Measurements from ENCODE around the gene SRBD1.

Gene SRBD1

GRCh38 chr2:45568935-45569334 is 42.1 kb downstream of the SRBD1 start:
- peaks cover 16% of the 10 kb centered on the region for H3K36me3 ChIP-seq (ENCODE audit: control insufficient read depth, insufficient read depth, low read length, severe bottlenecking)
- no peak overlapping the region for H3K9ac ChIP-seq (ENCODE audit: low read length)
- DNase-seq (ENCODE audit: low read depth) = no peak
- H3K9me3 ChIP-seq (ENCODE audit: control insufficient read depth, low read length) = no peaks in the 10 kb centered on the region
- H3K4me1 ChIP-seq (ENCODE audit: control insufficient read depth, insufficient read depth, low read length) = peaks cover 8% of the 10 kb centered on the region
- H3K4me3 ChIP-seq (ENCODE audit: low read length) = no peak overlapping the region
- no peaks in the 10 kb centered on the region for H3K27me3 ChIP-seq (replicated peaks; ENCODE audit: control insufficient read depth, insufficient read depth, low read length)

GRCh38 chr2:45567974-45568789 is 42.9 kb downstream of the SRBD1 start:
- Histone ChIP-seq H3K4me1 (ENCODE audit: control insufficient read depth, insufficient read depth, low read length) (peaks cover 8% of the 10 kb centered on the region), H3K9ac (ENCODE audit: low read length) (no peak overlapping the region), H3K36me3 (ENCODE audit: control insufficient read depth, insufficient read depth, low read length, severe bottlenecking) (peaks cover 10% of the 10 kb centered on the region), H3K9me3 (ENCODE audit: control insufficient read depth, low read length) (no peaks in the 10 kb centered on the region), H3K27me3 (replicated peaks; ENCODE audit: control insufficient read depth, insufficient read depth, low read length) (no peaks in the 10 kb centered on the region), H3K4me3 (ENCODE audit: low read length) (no peak overlapping the region)
- DNase-seq (ENCODE audit: low read depth) = no peak

GRCh38 chr2:45567288-45567963 is 43.6 kb downstream of the SRBD1 start:
- Histone ChIP-seq H3K27me3 (replicated peaks; ENCODE audit: control insufficient read depth, insufficient read depth, low read length) (no peaks in the 10 kb centered on the region), H3K4me3 (ENCODE audit: low read length) (no peak overlapping the region), H3K4me1 (ENCODE audit: control insufficient read depth, insufficient read depth, low read length) (peaks cover 8% of the 10 kb centered on the region), H3K36me3 (ENCODE audit: control insufficient read depth, insufficient read depth, low read length, severe bottlenecking) (peaks cover 4% of the 10 kb centered on the region), H3K9me3 (ENCODE audit: control insufficient read depth, low read length) (no peaks in the 10 kb centered on the region), H3K9ac (ENCODE audit: low read length) (no peak overlapping the region)
- no peak for DNase-seq (ENCODE audit: low read depth)

GRCh38 chr2:45559436-45559835 is 51.6 kb downstream of the SRBD1 start:
- Histone ChIP-seq H3K4me3 (ENCODE audit: low read length) (no peak overlapping the region), H3K36me3 (ENCODE audit: control insufficient read depth, insufficient read depth, low read length, severe bottlenecking) (no peaks in the 10 kb centered on the region), H3K9me3 (ENCODE audit: control insufficient read depth, low read length) (no peaks in the 10 kb centered on the region), H3K4me1 (ENCODE audit: control insufficient read depth, insufficient read depth, low read length) (peaks cover 7% of the 10 kb centered on the region), H3K9ac (ENCODE audit: low read length) (no peak overlapping the region), H3K27me3 (replicated peaks; ENCODE audit: control insufficient read depth, insufficient read depth, low read length) (no peaks in the 10 kb centered on the region)
- DNase-seq (ENCODE audit: low read depth) = no peak

- Histone ChIP-seq H3K36me3 (ENCODE audit: control insufficient read depth, insufficient read depth, low read length, severe bottlenecking) (peaks cover 7% of the 10 kb centered on the region), H3K9ac (ENCODE audit: low read length) (no peak overlapping the region), H3K4me3 (ENCODE audit: low read length) (peak overlapping the region; percentile 11), H3K4me1 (ENCODE audit: control insufficient read depth, insufficient read depth, low read length) (peaks cover 11% of the 10 kb centered on the region), H3K27me3 (replicated peaks; ENCODE audit: control insufficient read depth, insufficient read depth, low read length) (no peaks in the 10 kb centered on the region), H3K9me3 (ENCODE audit: control insufficient read depth, low read length) (no peaks in the 10 kb centered on the region)
- DNase-seq (ENCODE audit: low read depth) = peak; percentile 13
Observed at GRCh38 chr2:45554742-45555140, 56.3 kb downstream of the SRBD1 start.

GRCh38 chr2:45554073-45554741 is 56.9 kb downstream of the SRBD1 start:
- peak; percentile 46 for DNase-seq (ENCODE audit: low read depth)
- peaks cover 7% of the 10 kb centered on the region for H3K36me3 ChIP-seq (ENCODE audit: control insufficient read depth, insufficient read depth, low read length, severe bottlenecking)
- H3K4me3 ChIP-seq (ENCODE audit: low read length) = peak overlapping the region; percentile 11
- H3K9me3 ChIP-seq (ENCODE audit: control insufficient read depth, low read length) = no peaks in the 10 kb centered on the region
- H3K9ac ChIP-seq (ENCODE audit: low read length) = no peak overlapping the region
- peaks cover 11% of the 10 kb centered on the region for H3K4me1 ChIP-seq (ENCODE audit: control insufficient read depth, insufficient read depth, low read length)
- no peaks in the 10 kb centered on the region for H3K27me3 ChIP-seq (replicated peaks; ENCODE audit: control insufficient read depth, insufficient read depth, low read length)

GRCh38 chr2:45551862-45552261 is 59.2 kb downstream of the SRBD1 start:
- no peak overlapping the region for H3K9ac ChIP-seq (ENCODE audit: low read length)
- DNase-seq (ENCODE audit: low read depth) = no peak
- peaks cover 8% of the 10 kb centered on the region for H3K36me3 ChIP-seq (ENCODE audit: control insufficient read depth, insufficient read depth, low read length, severe bottlenecking)
- peaks cover 11% of the 10 kb centered on the region for H3K4me1 ChIP-seq (ENCODE audit: control insufficient read depth, insufficient read depth, low read length)
- H3K9me3 ChIP-seq (ENCODE audit: control insufficient read depth, low read length) = no peaks in the 10 kb centered on the region
- H3K4me3 ChIP-seq (ENCODE audit: low read length) = no peak overlapping the region
- no peaks in the 10 kb centered on the region for H3K27me3 ChIP-seq (replicated peaks; ENCODE audit: control insufficient read depth, insufficient read depth, low read length)

- no peaks in the 10 kb centered on the region for H3K4me1 ChIP-seq (ENCODE audit: control insufficient read depth, insufficient read depth, low read length)
- DNase-seq (ENCODE audit: low read depth) = no peak
- no peaks in the 10 kb centered on the region for H3K27me3 ChIP-seq (replicated peaks; ENCODE audit: control insufficient read depth, insufficient read depth, low read length)
- H3K9me3 ChIP-seq (ENCODE audit: control insufficient read depth, low read length) = peaks cover 9% of the 10 kb centered on the region
- no peak overlapping the region for H3K4me3 ChIP-seq (ENCODE audit: low read length)
- H3K9ac ChIP-seq (ENCODE audit: low read length) = no peak overlapping the region
- H3K36me3 ChIP-seq (ENCODE audit: control insufficient read depth, insufficient read depth, low read length, severe bottlenecking) = peaks cover 44% of the 10 kb centered on the region
Observed at GRCh38 chr2:45545943-45546342, 65.1 kb downstream of the SRBD1 start.

- no peak overlapping the region for H3K4me3 ChIP-seq (ENCODE audit: low read length)
- H3K4me1 ChIP-seq (ENCODE audit: control insufficient read depth, insufficient read depth, low read length) = no peaks in the 10 kb centered on the region
- peaks cover 49% of the 10 kb centered on the region for H3K36me3 ChIP-seq (ENCODE audit: control insufficient read depth, insufficient read depth, low read length, severe bottlenecking)
- no peak overlapping the region for H3K9ac ChIP-seq (ENCODE audit: low read length)
- H3K9me3 ChIP-seq (ENCODE audit: control insufficient read depth, low read length) = peaks cover 12% of the 10 kb centered on the region
- DNase-seq (ENCODE audit: low read depth) = no peak
- H3K27me3 ChIP-seq (replicated peaks; ENCODE audit: control insufficient read depth, insufficient read depth, low read length) = no peaks in the 10 kb centered on the region
Observed at GRCh38 chr2:45543257-45543656, 67.8 kb downstream of the SRBD1 start.

GRCh38 chr2:45542013-45542412 is 69.1 kb downstream of the SRBD1 start:
- DNase-seq (ENCODE audit: low read depth) = no peak
- H3K4me1 ChIP-seq (ENCODE audit: control insufficient read depth, insufficient read depth, low read length) = no peaks in the 10 kb centered on the region
- H3K9me3 ChIP-seq (ENCODE audit: control insufficient read depth, low read length) = peaks cover 12% of the 10 kb centered on the region
- H3K36me3 ChIP-seq (ENCODE audit: control insufficient read depth, insufficient read depth, low read length, severe bottlenecking) = peaks cover 49% of the 10 kb centered on the region
- H3K27me3 ChIP-seq (replicated peaks; ENCODE audit: control insufficient read depth, insufficient read depth, low read length) = no peaks in the 10 kb centered on the region
- no peak overlapping the region for H3K4me3 ChIP-seq (ENCODE audit: low read length)
- no peak overlapping the region for H3K9ac ChIP-seq (ENCODE audit: low read length)

GRCh38 chr2:45541450-45541849 is 69.6 kb downstream of the SRBD1 start:
- Histone ChIP-seq H3K9me3 (ENCODE audit: control insufficient read depth, low read length) (peaks cover 12% of the 10 kb centered on the region), H3K4me3 (ENCODE audit: low read length) (no peak overlapping the region), H3K9ac (ENCODE audit: low read length) (no peak overlapping the region), H3K27me3 (replicated peaks; ENCODE audit: control insufficient read depth, insufficient read depth, low read length) (no peaks in the 10 kb centered on the region), H3K36me3 (ENCODE audit: control insufficient read depth, insufficient read depth, low read length, severe bottlenecking) (peaks cover 44% of the 10 kb centered on the region), H3K4me1 (ENCODE audit: control insufficient read depth, insufficient read depth, low read length) (no peaks in the 10 kb centered on the region)
- DNase-seq (ENCODE audit: low read depth) = no peak

Measured in adipocyte (in vitro differentiated cells).